DND-41 (cell line): Measurements from ENCODE around the gene SLC2A10.

ENCODE experiments used
- CTCF ChIP-seq: IDR thresholded peaks from 2 replicates; pipeline ENCODE4 v1.5.1; 2012; ENCODE audit warnings: borderline replicate concordance, low read length, moderate library complexity, mild to moderate bottlenecking; ENCODE audit not compliant: poor library complexity, severe bottlenecking; ENCODE audit errors: extremely low read depth
- EZH2 ChIP-seq: IDR thresholded peaks from 3 replicates; pipeline ENCODE4 v1.6.1; 2012; ENCODE audit warnings: borderline replicate concordance, low read depth, mild to moderate bottlenecking, moderate library complexity, low read length, inconsistent platforms; ENCODE audit not compliant: severe bottlenecking

GRCh38 chr20:46696791-46697279 lies 12.6 kb upstream of the SLC2A10 start:
- TF ChIP-seq CTCF (no peak), EZH2 (no peak)
